Measurements from ENCODE around the gene GRIK2. TPM values are rescaled to one million over a fixed set of nuclear protein-coding genes. Genes with fewer than 3 reads are reported as not detected.

The GRIK2 gene
- total RNA-seq, 1 experiment from 2014 or later, result 0.70 TPM

DNA sequence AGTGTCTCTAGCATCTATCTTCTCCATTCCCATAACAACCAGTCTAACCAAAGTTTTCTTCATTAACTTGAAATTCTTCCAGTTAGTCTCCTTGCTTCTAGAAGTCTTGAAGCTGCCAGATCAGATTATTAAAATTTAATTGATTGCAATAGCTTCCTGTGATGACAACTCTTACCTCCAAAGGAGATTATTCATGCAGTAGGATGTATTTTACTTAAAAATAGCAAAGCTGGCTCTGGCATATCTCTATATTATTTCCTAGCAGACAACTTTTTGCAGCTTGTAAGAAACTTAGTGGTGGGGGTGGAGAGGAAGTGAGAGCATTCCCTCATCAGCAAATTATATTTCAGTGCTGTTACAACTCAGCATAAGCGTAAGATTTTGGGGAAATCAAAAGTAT lies 290.4 kb downstream of the GRIK2 start:
- Histone ChIP-seq H3K27ac (ENCODE audit: insufficient read length, low read depth, low read length) (no peak overlapping the region), H3K4me2 (ENCODE audit: insufficient read depth, insufficient read length, low read length) (no peak overlapping the region), H3K27me3 (ENCODE audit: insufficient read depth, low read length) (no peaks in the 10 kb centered on the region; the same call in 1 of the 2 replicates), H3K23ac (ENCODE audit: insufficient read length, low read depth, low read length) (no peak overlapping the region), H2BK120ac (ENCODE audit: low read depth, low read length, poor library complexity, severe bottlenecking) (no peak overlapping the region), H2BK15ac (ENCODE audit: low read depth, low read length) (no peak overlapping the region), H2BK20ac (ENCODE audit: low read depth, low read length, poor library complexity, severe bottlenecking) (no peak overlapping the region), H2AFZ (ENCODE audit: low read length) (no peak overlapping the region), H4K5ac (ENCODE audit: insufficient read length, low read depth, low read length) (no peak overlapping the region), H3K4me1 (ENCODE audit: insufficient read depth, low read length) (no peaks in the 10 kb centered on the region), H2BK5ac (ENCODE audit: insufficient read length, low read length) (no peak overlapping the region), H3K79me1 (ENCODE audit: insufficient read depth, low read depth, low read length, poor library complexity, severe bottlenecking) (no peaks in the 10 kb centered on the region), H3K56ac (ENCODE audit: insufficient read length, low read depth, low read length) (no peak overlapping the region), H3K9ac (ENCODE audit: extremely low read depth, insufficient read length, low read length) (no peak overlapping the region), H4K20me1 (ENCODE audit: control insufficient read depth, insufficient read depth, insufficient read length) (no peaks in the 10 kb centered on the region), H3K14ac (ENCODE audit: insufficient read depth, low read length) (no peak overlapping the region), H3T11ph (ENCODE audit: low read length) (no peak overlapping the region), H4K8ac (replicated peaks; ENCODE audit: insufficient read length, low read depth, low read length) (no peak overlapping the region), H4K91ac (ENCODE audit: insufficient read length, low read depth, low read length) (no peak overlapping the region), H3K4ac (ENCODE audit: low read depth, low read length) (no peak overlapping the region), H3K23me2 (ENCODE audit: insufficient read length, low read depth, low read length, poor library complexity, severe bottlenecking) (no peaks in the 10 kb centered on the region), H2AK5ac (ENCODE audit: insufficient read length, low read length) (no peak overlapping the region), H3K18ac (ENCODE audit: insufficient read length, low read depth, low read length) (no peak overlapping the region), H3K79me2 (ENCODE audit: insufficient read depth, low read length) (no peaks in the 10 kb centered on the region), H2BK12ac (ENCODE audit: insufficient read length, low read depth, low read length) (no peak overlapping the region), H3K9me3 (ENCODE audit: control insufficient read depth, low read depth, low read length) (no peaks in the 10 kb centered on the region)
- no peak for DNase-seq
- Mint-ChIP-seq H3K36me3 (ENCODE audit: insufficient read depth in 1 of 3, low read depth in 3 of 3) (peaks cover 0 to 8% (median 5%) of the 10 kb centered on the region in 3 experiments; a peak in 3 of 7 replicates), H3K27me3 (ENCODE audit: low read depth) (no peaks in the 10 kb centered on the region), H3K4me1 (peaks cover 0 to 12% of the 10 kb centered on the region in 2 experiments; a peak in 2 of 4 replicates), H3K4me3 (no peak overlapping the region), H3K9me3 (no peaks in the 10 kb centered on the region), H3K27ac (no peak overlapping the region; a peak in 1 of 7 replicates)
- TF ChIP-seq, protein P1, sequence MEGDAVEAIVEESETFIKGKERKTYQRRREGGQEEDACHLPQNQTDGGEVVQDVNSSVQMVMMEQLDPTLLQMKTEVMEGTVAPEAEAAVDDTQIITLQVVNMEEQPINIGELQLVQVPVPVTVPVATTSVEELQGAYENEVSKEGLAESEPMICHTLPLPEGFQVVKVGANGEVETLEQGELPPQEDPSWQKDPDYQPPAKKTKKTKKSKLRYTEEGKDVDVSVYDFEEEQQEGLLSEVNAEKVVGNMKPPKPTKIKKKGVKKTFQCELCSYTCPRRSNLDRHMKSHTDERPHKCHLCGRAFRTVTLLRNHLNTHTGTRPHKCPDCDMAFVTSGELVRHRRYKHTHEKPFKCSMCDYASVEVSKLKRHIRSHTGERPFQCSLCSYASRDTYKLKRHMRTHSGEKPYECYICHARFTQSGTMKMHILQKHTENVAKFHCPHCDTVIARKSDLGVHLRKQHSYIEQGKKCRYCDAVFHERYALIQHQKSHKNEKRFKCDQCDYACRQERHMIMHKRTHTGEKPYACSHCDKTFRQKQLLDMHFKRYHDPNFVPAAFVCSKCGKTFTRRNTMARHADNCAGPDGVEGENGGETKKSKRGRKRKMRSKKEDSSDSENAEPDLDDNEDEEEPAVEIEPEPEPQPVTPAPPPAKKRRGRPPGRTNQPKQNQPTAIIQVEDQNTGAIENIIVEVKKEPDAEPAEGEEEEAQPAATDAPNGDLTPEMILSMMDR (conservative IDR thresholded peaks at IDR 0.05), result no peak
- no CpG with 5 or more reads among the region's 1 CpG for WGBS (ENCODE audit: extremely low coverage, insufficient read length, low lambda C conversion rate)

All from H9 (cell line).